Adipocyte (in vitro differentiated cells): Measurements from ENCODE around the gene CLCNKA.
"Not testable (repeated sequence)": the region's sequence is repeated elsewhere in the genome, so short reads cannot be mapped to it uniquely, and the experiment has no call there.

Source experiments
- DNase-seq: peaks from one replicate; pipeline ENCODE4 v3.0.0-alpha.2; 2015; ENCODE audit warnings: low read depth
- H3K27me3 ChIP-seq: replicated peaks from 2 replicates; pipeline ENCODE4 v1.7.0; 2013; ENCODE audit warnings: mild to moderate bottlenecking, low read length, moderate library complexity; ENCODE audit not compliant: control insufficient read depth, insufficient read depth
- H3K36me3 ChIP-seq: 2 replicates; pipeline ENCODE4 v1.7.0; 2013; ENCODE audit warnings: low read length, mild to moderate bottlenecking, moderate library complexity; ENCODE audit not compliant: control insufficient read depth, insufficient read depth, severe bottlenecking
- H3K4me1 ChIP-seq: 2 replicates; pipeline ENCODE4 v1.7.0; 2013; ENCODE audit warnings: mild to moderate bottlenecking, low read length, moderate library complexity; ENCODE audit not compliant: control insufficient read depth, insufficient read depth
- H3K4me3 ChIP-seq: 2 replicates; pipeline ENCODE4 v1.7.0; 2013; ENCODE audit warnings: mild to moderate bottlenecking, low read length, moderate library complexity
- H3K9ac ChIP-seq: 2 replicates; pipeline ENCODE4 v1.7.0; 2013; ENCODE audit warnings: mild to moderate bottlenecking, low read length, moderate library complexity
- H3K9me3 ChIP-seq: 2 replicates; pipeline ENCODE4 v1.7.0; 2013; ENCODE audit warnings: mild to moderate bottlenecking, low read length, moderate library complexity; ENCODE audit not compliant: control insufficient read depth

CLCNKA gene

GRCh38 chr1:16032388-16033102 is 10.7 kb downstream of the CLCNKA start:
- peaks cover 3% of the 10 kb centered on the region for H3K4me1 ChIP-seq
- H3K9me3 ChIP-seq, result no peaks in the 10 kb centered on the region
- no peak overlapping the region for H3K4me3 ChIP-seq
- peak; percentile 96 for DNase-seq
- H3K9ac ChIP-seq, result no peak overlapping the region
- no peaks in the 10 kb centered on the region for H3K36me3 ChIP-seq
- H3K27me3 ChIP-seq, result peaks cover 5% of the 10 kb centered on the region

- H3K4me1 ChIP-seq, H3K9ac ChIP-seq, DNase-seq, H3K27me3 ChIP-seq, H3K36me3 ChIP-seq, H3K9me3 ChIP-seq, H3K4me3 ChIP-seq: not testable (repeated sequence)
Measured at GRCh38 chr1:16033103-16033632, 11.3 kb downstream of the CLCNKA start.

GRCh38 chr1:16036461-16036860 is 14.6 kb downstream of the CLCNKA start:
- not testable (repeated sequence) for H3K9ac ChIP-seq, H3K4me1 ChIP-seq, H3K27me3 ChIP-seq

GRCh38 chr1:16038620-16038912 is 16.7 kb downstream of the CLCNKA start:
- Histone ChIP-seq H3K27me3 (peaks cover 8% of the 10 kb centered on the region), H3K36me3 (no peaks in the 10 kb centered on the region), H3K4me3 (no peak overlapping the region)

More at GRCh38 chr1:16036461-16036860, 14.6 kb downstream of the CLCNKA start:
- not testable (repeated sequence) for H3K4me3 ChIP-seq, H3K36me3 ChIP-seq, H3K9me3 ChIP-seq, DNase-seq

GRCh38 chr1:16039871-16040270 is 18.0 kb downstream of the CLCNKA start:
- H3K9me3 ChIP-seq, H3K27me3 ChIP-seq, DNase-seq, H3K4me1 ChIP-seq, H3K36me3 ChIP-seq, H3K9ac ChIP-seq, H3K4me3 ChIP-seq: not testable (repeated sequence)

More at GRCh38 chr1:16038620-16038912, 16.7 kb downstream of the CLCNKA start:
- DNase-seq, result no peak
- Histone ChIP-seq H3K4me1 (no peaks in the 10 kb centered on the region), H3K9ac (no peak overlapping the region), H3K9me3 (no peaks in the 10 kb centered on the region)

- Histone ChIP-seq H3K27me3 (peaks cover 8% of the 10 kb centered on the region), H3K9ac (no peak overlapping the region), H3K4me3 (no peak overlapping the region), H3K4me1 (no peaks in the 10 kb centered on the region), H3K9me3 (no peaks in the 10 kb centered on the region), H3K36me3 (no peaks in the 10 kb centered on the region)
- no peak for DNase-seq
Measured at GRCh38 chr1:16041200-16041599, 19.4 kb downstream of the CLCNKA start.

- Histone ChIP-seq H3K4me1 (no peaks in the 10 kb centered on the region), H3K36me3 (no peaks in the 10 kb centered on the region), H3K4me3 (no peak overlapping the region), H3K9ac (no peak overlapping the region), H3K9me3 (no peaks in the 10 kb centered on the region), H3K27me3 (peaks cover 8% of the 10 kb centered on the region)
- no peak for DNase-seq
Measured at GRCh38 chr1:16042096-16042495, 20.3 kb downstream of the CLCNKA start.

- H3K4me1 ChIP-seq, H3K9me3 ChIP-seq, H3K9ac ChIP-seq, H3K27me3 ChIP-seq, H3K36me3 ChIP-seq, H3K4me3 ChIP-seq, DNase-seq: not testable (repeated sequence)
Measured at GRCh38 chr1:16042654-16043053, 20.8 kb downstream of the CLCNKA start.

GRCh38 chr1:16043521-16043920 is 21.7 kb downstream of the CLCNKA start, which contains the start of gene CLCNKB:
TSS of gene CLCNKB (plus strand) at chr1:16043782. CDS start at chr1:16044493, 711 bp downstream.
- no peak within 1 kb of the TSS for H3K9ac ChIP-seq
- no peaks in the 10 kb centered on the region for H3K4me1 ChIP-seq
- H3K9me3 ChIP-seq, result no peaks in the 10 kb centered on the region
- H3K36me3 ChIP-seq, result no peaks in the 10 kb centered on the region
- DNase-seq, result no peak
- peaks cover 5% of the 10 kb centered on the region for H3K27me3 ChIP-seq
- no peak within 1 kb of the TSS for H3K4me3 ChIP-seq

- Histone ChIP-seq H3K9ac (no peak overlapping the region), H3K9me3 (no peaks in the 10 kb centered on the region), H3K36me3 (no peaks in the 10 kb centered on the region), H3K4me3 (no peak overlapping the region), H3K4me1 (no peaks in the 10 kb centered on the region), H3K27me3 (peaks cover 4% of the 10 kb centered on the region)
- no peak for DNase-seq
Measured at GRCh38 chr1:16043950-16044349, 22.1 kb downstream of the CLCNKA start.

GRCh38 chr1:16046842-16047241 is 25.0 kb downstream of the CLCNKA start:
- DNase-seq, result no peak
- no peak overlapping the region for H3K4me3 ChIP-seq
- H3K9me3 ChIP-seq, result no peaks in the 10 kb centered on the region
- H3K4me1 ChIP-seq, result no peaks in the 10 kb centered on the region
- H3K9ac ChIP-seq, result no peak overlapping the region
- H3K27me3 ChIP-seq, result no peaks in the 10 kb centered on the region
- H3K36me3 ChIP-seq, result no peaks in the 10 kb centered on the region
